Glutamatergic neuron (in vitro differentiated cells): ENCODE measurements around the gene SLC5A5. TPM values are rescaled to one million over a fixed set of nuclear protein-coding genes. Genes with fewer than 3 reads are reported as not detected.
A peak's percentile ranks its signal among the peaks of the same experiment; 100 is the strongest.

ENCODE experiments used
- DNase-seq: peaks from one replicate; pipeline ENCODE4 v3.0.0; 2022
- H3K27ac Mint-ChIP-seq: one replicate; pipeline ENCODE4 v1.8.0; 2020; ENCODE audit warnings: mild to moderate bottlenecking, mixed read lengths, inconsistent platforms; ENCODE audit not compliant: unreplicated experiment
- H3K27me3 Mint-ChIP-seq: one replicate; pipeline ENCODE4 v1.8.0; 2020; ENCODE audit warnings: mild to moderate bottlenecking, moderate library complexity, mixed read lengths, inconsistent platforms; ENCODE audit not compliant: unreplicated experiment
- H3K36me3 Mint-ChIP-seq: one replicate; pipeline ENCODE4 v1.8.0; 2020; ENCODE audit warnings: mild to moderate bottlenecking, mixed read lengths, inconsistent platforms; ENCODE audit not compliant: unreplicated experiment
- H3K4me1 Mint-ChIP-seq: one replicate; pipeline ENCODE4 v1.8.0; 2020; ENCODE audit warnings: mild to moderate bottlenecking, low read depth, mixed read lengths, inconsistent platforms; ENCODE audit not compliant: unreplicated experiment
- H3K4me3 Mint-ChIP-seq: one replicate; pipeline ENCODE4 v1.8.0; 2020; ENCODE audit warnings: mild to moderate bottlenecking, mixed read lengths, inconsistent platforms; ENCODE audit not compliant: unreplicated experiment
- H3K9me3 Mint-ChIP-seq: one replicate; pipeline ENCODE4 v1.8.0; 2020; ENCODE audit warnings: mild to moderate bottlenecking, moderate library complexity, mixed read lengths, inconsistent platforms; ENCODE audit not compliant: unreplicated experiment
- long read RNA-seq: library from polyadenylated mRNA; unstranded; transcript quantifications from one replicate; pipeline ENCODE4 v2.0.0, GENCODE V29; 2020; ENCODE audit not compliant: unreplicated experiment
- total RNA-seq: library from RNA; stranded (reverse); fragmentation: NEBNext Ultra II Directional; extraction: Animal tissue kit (Norgen Biotek cat#: 25700); gene quantifications from one replicate; pipeline ENCODE4 v1.2.1, GENCODE V29; 2021; ENCODE audit not compliant: unreplicated experiment
- TF ChIP-seq, protein P1 (sequence below): fragments of 200-600 bp; sonication (generic); IDR thresholded peaks from one replicate; pipeline ENCODE4 v1.5.0; 2021; ENCODE audit not compliant: partially characterized antibody, unreplicated experiment

The SLC5A5 gene
- total RNA-seq = 4.3 TPM
- long read RNA-seq, partial matches to known transcripts = 0 of 2 reads
- long read RNA-seq, other reads (novel, unspliced or antisense) = 2 of 2 reads

DNA sequence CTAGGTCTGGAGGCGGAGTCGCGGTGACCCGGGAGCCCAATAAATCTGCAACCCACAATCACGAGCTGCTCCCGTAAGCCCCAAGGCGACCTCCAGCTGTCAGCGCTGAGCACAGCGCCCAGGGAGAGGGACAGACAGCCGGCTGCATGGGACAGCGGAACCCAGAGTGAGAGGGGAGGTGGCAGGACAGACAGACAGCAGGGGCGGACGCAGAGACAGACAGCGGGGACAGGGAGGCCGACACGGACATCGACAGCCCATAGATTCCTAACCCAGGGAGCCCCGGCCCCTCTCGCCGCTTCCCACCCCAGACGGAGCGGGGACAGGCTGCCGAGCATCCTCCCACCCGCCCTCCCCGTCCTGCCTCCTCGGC is at the start of gene SLC5A5:
SLC5A5 (plus strand) TSS at position 68 of the 373 bp plus-strand sequence. CDS start 375 bp downstream, outside the sequence.
- TF ChIP-seq, protein P1, sequence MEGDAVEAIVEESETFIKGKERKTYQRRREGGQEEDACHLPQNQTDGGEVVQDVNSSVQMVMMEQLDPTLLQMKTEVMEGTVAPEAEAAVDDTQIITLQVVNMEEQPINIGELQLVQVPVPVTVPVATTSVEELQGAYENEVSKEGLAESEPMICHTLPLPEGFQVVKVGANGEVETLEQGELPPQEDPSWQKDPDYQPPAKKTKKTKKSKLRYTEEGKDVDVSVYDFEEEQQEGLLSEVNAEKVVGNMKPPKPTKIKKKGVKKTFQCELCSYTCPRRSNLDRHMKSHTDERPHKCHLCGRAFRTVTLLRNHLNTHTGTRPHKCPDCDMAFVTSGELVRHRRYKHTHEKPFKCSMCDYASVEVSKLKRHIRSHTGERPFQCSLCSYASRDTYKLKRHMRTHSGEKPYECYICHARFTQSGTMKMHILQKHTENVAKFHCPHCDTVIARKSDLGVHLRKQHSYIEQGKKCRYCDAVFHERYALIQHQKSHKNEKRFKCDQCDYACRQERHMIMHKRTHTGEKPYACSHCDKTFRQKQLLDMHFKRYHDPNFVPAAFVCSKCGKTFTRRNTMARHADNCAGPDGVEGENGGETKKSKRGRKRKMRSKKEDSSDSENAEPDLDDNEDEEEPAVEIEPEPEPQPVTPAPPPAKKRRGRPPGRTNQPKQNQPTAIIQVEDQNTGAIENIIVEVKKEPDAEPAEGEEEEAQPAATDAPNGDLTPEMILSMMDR = no peak
- H3K27me3 Mint-ChIP-seq = peaks cover 4% of the 10 kb centered on the region
- peak; percentile 57 for DNase-seq
- H3K36me3 Mint-ChIP-seq = no peaks in the 10 kb centered on the region
- no peak within 1 kb of the TSS for H3K27ac Mint-ChIP-seq
- peak within 1 kb of the TSS; percentile 30 for H3K4me3 Mint-ChIP-seq
- H3K9me3 Mint-ChIP-seq = peaks cover 3% of the 10 kb centered on the region
- no peaks in the 10 kb centered on the region for H3K4me1 Mint-ChIP-seq

DNA sequence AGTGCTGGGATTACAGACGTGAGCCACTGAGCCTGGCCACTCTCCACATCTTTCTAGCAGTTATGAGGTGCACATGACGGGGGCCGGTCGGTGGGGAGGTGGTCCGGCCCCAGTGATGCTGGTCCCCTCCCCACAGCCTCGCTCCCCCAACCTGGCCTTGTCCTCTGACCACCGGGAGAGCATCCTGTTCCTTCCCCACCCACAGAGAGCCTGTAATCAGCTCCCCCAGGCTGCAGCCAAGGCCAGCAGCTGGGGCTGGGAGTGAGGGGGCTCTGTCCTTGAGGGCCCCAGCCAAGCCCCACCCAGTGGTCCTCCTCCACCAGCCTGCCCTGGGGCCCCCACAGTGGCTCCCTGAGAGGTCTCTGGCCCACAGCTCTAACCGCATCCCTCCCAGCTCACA is 47.4 kb upstream of the SLC5A5 start:
- Mint-ChIP-seq H3K4me3 (no peak overlapping the region), H3K27me3 (peaks cover 7% of the 10 kb centered on the region), H3K27ac (no peak overlapping the region), H3K36me3 (no peaks in the 10 kb centered on the region), H3K9me3 (no peaks in the 10 kb centered on the region), H3K4me1 (no peaks in the 10 kb centered on the region)
- TF ChIP-seq, protein P1 = no peak
- no peak for DNase-seq

DNA sequence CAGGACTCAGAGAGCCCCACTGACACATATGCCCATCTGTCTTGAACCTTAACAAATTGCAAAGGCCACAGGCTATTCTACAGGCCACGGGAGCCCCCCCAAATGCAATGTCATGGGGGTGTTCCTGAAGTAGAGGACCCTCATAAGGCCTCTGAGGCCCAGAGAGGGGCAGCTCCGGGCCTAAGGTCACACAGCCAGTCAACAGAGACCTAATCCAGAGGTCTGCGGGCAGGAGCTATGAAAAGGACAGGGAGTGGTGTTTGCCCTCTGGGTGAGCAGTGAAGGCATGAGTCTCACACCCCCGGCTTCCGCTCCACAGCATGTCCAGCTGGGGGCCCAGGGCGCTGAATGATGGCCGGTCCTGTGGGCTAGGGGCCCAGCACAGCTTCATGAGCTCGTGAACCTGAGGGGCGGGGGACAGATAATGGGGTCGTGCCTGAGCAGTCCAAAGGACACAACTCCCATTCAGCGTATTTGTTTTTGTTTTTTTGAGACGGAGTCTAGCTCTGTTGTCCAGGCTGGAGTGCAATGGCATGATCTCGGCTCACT is 45.2 kb upstream of the SLC5A5 start:
- H3K4me3 Mint-ChIP-seq = no peak overlapping the region
- no peaks in the 10 kb centered on the region for H3K36me3 Mint-ChIP-seq
- peaks cover 10% of the 10 kb centered on the region for H3K27me3 Mint-ChIP-seq
- H3K4me1 Mint-ChIP-seq = no peaks in the 10 kb centered on the region
- TF ChIP-seq, protein P1 = no peak
- H3K9me3 Mint-ChIP-seq = no peaks in the 10 kb centered on the region
- no peak for DNase-seq
- H3K27ac Mint-ChIP-seq = no peak overlapping the region

DNA sequence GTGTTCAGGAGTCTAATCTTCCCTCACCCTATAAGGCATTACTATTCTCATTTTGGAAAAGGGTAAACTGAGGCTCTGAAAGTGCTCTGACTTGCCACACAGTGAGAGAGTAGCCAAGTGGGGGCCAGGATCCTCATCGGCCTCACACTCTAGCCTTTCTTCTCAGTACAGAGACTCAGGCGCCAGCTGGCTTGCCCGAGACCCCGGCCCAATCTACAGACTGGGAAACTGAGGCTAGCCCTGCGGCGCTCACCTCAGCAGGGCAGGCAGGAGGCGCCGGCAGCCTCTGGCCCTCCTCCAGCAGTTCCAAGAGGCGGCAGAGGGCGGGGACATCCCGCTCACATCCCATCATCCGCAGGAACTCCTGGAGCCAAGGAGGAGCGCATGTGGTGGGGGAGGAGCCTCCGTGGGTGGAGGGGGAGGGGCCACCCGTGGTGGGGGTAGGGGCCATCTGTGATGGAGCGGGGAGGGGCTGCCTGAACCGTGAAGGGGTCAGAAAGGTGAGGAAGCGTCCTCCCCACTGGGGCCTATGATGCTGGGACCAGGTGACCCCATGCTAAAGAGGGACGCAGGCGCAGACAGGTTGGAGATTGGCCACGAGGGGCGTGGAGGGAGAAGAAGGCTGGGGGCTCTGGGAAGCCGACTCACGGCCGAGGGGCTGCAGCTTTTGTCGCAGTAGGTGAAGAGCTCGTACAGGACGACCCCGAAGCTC is 41.7 kb upstream of the SLC5A5 start:
- H3K27me3 Mint-ChIP-seq = peaks cover 11% of the 10 kb centered on the region
- TF ChIP-seq, protein P1 = no peak
- H3K4me1 Mint-ChIP-seq = no peaks in the 10 kb centered on the region
- H3K9me3 Mint-ChIP-seq = peaks cover 2% of the 10 kb centered on the region
- peak overlapping the region; percentile 85 for H3K4me3 Mint-ChIP-seq
- H3K27ac Mint-ChIP-seq = peak overlapping the region; percentile 85
- DNase-seq = peak; percentile 73
- H3K36me3 Mint-ChIP-seq = peaks cover 3% of the 10 kb centered on the region
